ENCODE data around the gene TMEM231. TPM values are rescaled to one million over a fixed set of nuclear protein-coding genes. Genes with fewer than 3 reads are reported as not detected.

Gene TMEM231
- total RNA-seq, 4 donors from 2014 or later: 1.5 to 12.5 (median 5.3) TPM

GRCh38 chr16:75578725-75579124, 22.7 kb upstream of the TMEM231 start:
- Histone ChIP-seq H3K4me1 (no peaks in the 10 kb centered on the region), H3K27me3 (no peaks in the 10 kb centered on the region), H3K4me3 (no peak overlapping the region), H3K36me3 (peaks cover 0 to 39% (median 12%) of the 10 kb centered on the region in 4 donors), H3K27ac (no peak overlapping the region), H3K9me3 (no peaks in the 10 kb centered on the region)
- no peak for TF ChIP-seq POLR2AphosphoS5 (IDR thresholded peaks at IDR 0.05)
- TF ChIP-seq EP300 (IDR thresholded peaks at IDR 0.05; ENCODE audit: low read depth): no peak
- no peak for TF ChIP-seq CTCF (IDR thresholded peaks at IDR 0.05)
- TF ChIP-seq POLR2A (IDR thresholded peaks at IDR 0.05): no peak
- intact Hi-C loops (cut with DNase I; ENCODE audit: low total_unique reads): no loop called here
- in situ Hi-C loops (cut with MboI; ENCODE audit: low pct_ligation_motif_present in 1 of 4, low pct_unique_long_range_greater_than_20kb in 1 of 4, low sequenced_read_pairs in 3 of 4): no loop called here
- 97 to 100% methylated on average over 2 of the region's 2 CpGs for WGBS, 2 donors (ENCODE audit: low coverage in 1 of 2)
- no peak for DNase-seq

GRCh38 chr16:75578212-75578611, 22.2 kb upstream of the TMEM231 start:
- intact Hi-C loops (cut with DNase I; ENCODE audit: low total_unique reads) (no loop called here), in situ Hi-C loops (cut with MboI; ENCODE audit: low pct_ligation_motif_present in 1 of 4, low pct_unique_long_range_greater_than_20kb in 1 of 4, low sequenced_read_pairs in 3 of 4) (no loop called here)
- no peak overlapping the region for H3K27ac ChIP-seq
- H3K36me3 ChIP-seq: peaks cover 0 to 41% (median 12%) of the 10 kb centered on the region in 4 donors
- no peak for DNase-seq
- no peaks in the 10 kb centered on the region for H3K9me3 ChIP-seq
- WGBS, 2 donors (ENCODE audit: low coverage in 1 of 2): 95 to 100% methylated on average over 4 to 7 of the region's 7 CpGs
- TF ChIP-seq POLR2AphosphoS5 (IDR thresholded peaks at IDR 0.05) (no peak), CTCF (IDR thresholded peaks at IDR 0.05) (no peak), EP300 (IDR thresholded peaks at IDR 0.05; ENCODE audit: low read depth) (no peak), POLR2A (IDR thresholded peaks at IDR 0.05) (no peak)
- no peak overlapping the region for H3K4me3 ChIP-seq
- H3K4me1 ChIP-seq: no peaks in the 10 kb centered on the region
- H3K27me3 ChIP-seq: no peaks in the 10 kb centered on the region

GRCh38 chr16:75576384-75576811, 20.3 kb upstream of the TMEM231 start:
- 58% methylated on average over 3 of the region's 3 CpGs; no CpG with 5 or more reads in 1 of the 2 donors for WGBS, 2 donors (ENCODE audit: low coverage in 1 of 2)
- Histone ChIP-seq H3K4me1 (peaks cover 0 to under 1% (median 0%) of the 10 kb centered on the region in 4 donors), H3K4me3 (no peak overlapping the region), H3K36me3 (peaks cover 0 to 46% (median 12%) of the 10 kb centered on the region in 4 donors), H3K9me3 (no peaks in the 10 kb centered on the region), H3K27ac (no peak overlapping the region), H3K27me3 (no peaks in the 10 kb centered on the region)
- in situ Hi-C loops (cut with MboI; ENCODE audit: low pct_ligation_motif_present in 1 of 4, low pct_unique_long_range_greater_than_20kb in 1 of 4, low sequenced_read_pairs in 3 of 4) (no loop called here), intact Hi-C loops (cut with DNase I; ENCODE audit: low total_unique reads) (no loop called here)
- no peak for DNase-seq
- TF ChIP-seq POLR2A (IDR thresholded peaks at IDR 0.05): no peak

- H3K36me3 ChIP-seq: peaks cover 0 to 51% (median 13%) of the 10 kb centered on the region in 4 donors
- peaks cover 0 to 5% (median 0%) of the 10 kb centered on the region in 4 donors for H3K4me1 ChIP-seq
- 63 to 81% methylated on average over 3 of the region's 3 CpGs for WGBS, 2 donors (ENCODE audit: low coverage in 1 of 2)
- in situ Hi-C loops (cut with MboI; ENCODE audit: low pct_ligation_motif_present in 1 of 4, low pct_unique_long_range_greater_than_20kb in 1 of 4, low sequenced_read_pairs in 3 of 4): no loop called here
- TF ChIP-seq EP300 (IDR thresholded peaks at IDR 0.05; ENCODE audit: low read depth) (no peak), CTCF (IDR thresholded peaks at IDR 0.05) (no peak), POLR2AphosphoS5 (IDR thresholded peaks at IDR 0.05) (no peak), POLR2A (IDR thresholded peaks at IDR 0.05) (no peak)
- H3K9me3 ChIP-seq: no peaks in the 10 kb centered on the region
- no peak overlapping the region for H3K27ac ChIP-seq
- H3K27me3 ChIP-seq: no peaks in the 10 kb centered on the region
- DNase-seq: no peak
- no peak overlapping the region for H3K4me3 ChIP-seq
- intact Hi-C loops (cut with DNase I; ENCODE audit: low total_unique reads): no loop called here
Measured at GRCh38 chr16:75575958-75576357, 19.9 kb upstream of the TMEM231 start.

- 75 to 89% methylated on average over 5 of the region's 5 CpGs for WGBS, 2 donors (ENCODE audit: low coverage in 1 of 2)
- no peaks in the 10 kb centered on the region for H3K9me3 ChIP-seq
- H3K27me3 ChIP-seq: no peaks in the 10 kb centered on the region
- in situ Hi-C loops (cut with MboI; ENCODE audit: low pct_ligation_motif_present in 1 of 4, low pct_unique_long_range_greater_than_20kb in 1 of 4, low sequenced_read_pairs in 3 of 4) (no loop called here), intact Hi-C loops (cut with DNase I; ENCODE audit: low total_unique reads) (loop anchor here (1.0 kb wide), 1 partner anchor 8 kb away; no protein-coding TSS in a partner anchor)
- no peak for DNase-seq
- H3K4me3 ChIP-seq: no peak overlapping the region
- peaks cover 0 to 65% (median 20%) of the 10 kb centered on the region in 4 donors for H3K36me3 ChIP-seq
- peaks cover 0 to 20% (median 0%) of the 10 kb centered on the region in 4 donors for H3K4me1 ChIP-seq
- no peak overlapping the region for H3K27ac ChIP-seq
- TF ChIP-seq POLR2AphosphoS5 (IDR thresholded peaks at IDR 0.05) (no peak), CTCF (IDR thresholded peaks at IDR 0.05) (no peak), POLR2A (IDR thresholded peaks at IDR 0.05) (no peak), EP300 (IDR thresholded peaks at IDR 0.05; ENCODE audit: low read depth) (no peak)
Measured at GRCh38 chr16:75573955-75574354, 17.9 kb upstream of the TMEM231 start.

Measured in transverse colon (tissue), 4 donors.